Measurements from ENCODE around the gene CACNA1C.

DNA sequence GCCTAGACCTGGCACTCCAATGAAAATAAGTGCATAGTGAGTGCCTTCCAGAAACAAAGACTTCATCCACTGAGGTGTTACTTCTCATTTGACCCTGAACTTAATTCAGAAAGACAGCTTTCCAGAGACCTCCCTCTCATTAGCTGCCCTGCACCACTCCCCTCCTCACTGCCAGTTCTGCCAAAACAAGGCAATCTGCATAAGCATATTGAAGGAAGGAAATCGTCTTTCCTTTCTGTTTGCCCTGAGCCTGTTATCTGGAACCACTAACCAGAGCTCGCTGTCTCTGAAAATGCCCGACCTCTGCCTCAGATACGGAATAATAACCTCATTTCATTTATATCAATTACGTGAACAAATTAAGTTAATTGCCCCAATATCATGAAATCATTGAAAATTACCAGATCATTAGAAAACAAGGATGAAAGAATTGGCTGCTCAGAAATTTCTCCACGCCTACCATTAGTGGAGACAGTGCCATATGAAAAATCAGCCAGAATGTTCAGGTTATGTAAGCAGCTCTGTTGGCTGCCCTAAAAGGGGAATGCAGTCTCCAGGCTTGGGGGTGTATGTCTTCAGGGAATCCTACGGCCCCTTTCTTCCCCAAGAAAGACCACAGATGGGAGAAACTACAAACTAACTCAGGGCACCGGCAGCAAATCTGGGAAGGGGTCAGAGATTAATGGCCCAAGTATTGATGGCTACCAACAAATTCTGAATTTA lies 592.1 kb downstream of the CACNA1C start:
- TF ChIP-seq, protein P1, sequence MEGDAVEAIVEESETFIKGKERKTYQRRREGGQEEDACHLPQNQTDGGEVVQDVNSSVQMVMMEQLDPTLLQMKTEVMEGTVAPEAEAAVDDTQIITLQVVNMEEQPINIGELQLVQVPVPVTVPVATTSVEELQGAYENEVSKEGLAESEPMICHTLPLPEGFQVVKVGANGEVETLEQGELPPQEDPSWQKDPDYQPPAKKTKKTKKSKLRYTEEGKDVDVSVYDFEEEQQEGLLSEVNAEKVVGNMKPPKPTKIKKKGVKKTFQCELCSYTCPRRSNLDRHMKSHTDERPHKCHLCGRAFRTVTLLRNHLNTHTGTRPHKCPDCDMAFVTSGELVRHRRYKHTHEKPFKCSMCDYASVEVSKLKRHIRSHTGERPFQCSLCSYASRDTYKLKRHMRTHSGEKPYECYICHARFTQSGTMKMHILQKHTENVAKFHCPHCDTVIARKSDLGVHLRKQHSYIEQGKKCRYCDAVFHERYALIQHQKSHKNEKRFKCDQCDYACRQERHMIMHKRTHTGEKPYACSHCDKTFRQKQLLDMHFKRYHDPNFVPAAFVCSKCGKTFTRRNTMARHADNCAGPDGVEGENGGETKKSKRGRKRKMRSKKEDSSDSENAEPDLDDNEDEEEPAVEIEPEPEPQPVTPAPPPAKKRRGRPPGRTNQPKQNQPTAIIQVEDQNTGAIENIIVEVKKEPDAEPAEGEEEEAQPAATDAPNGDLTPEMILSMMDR (conservative IDR thresholded peaks at IDR 0.05 in 1 of 2, IDR thresholded peaks at IDR 0.05 in 1 of 2; ENCODE audit: low read depth in 1 of 2, low read length in 2 of 2), result no peak
- TF ChIP-seq EZH2 (IDR thresholded peaks at IDR 0.05; ENCODE audit: low read length, missing control alignments), result no peak
